GM12878 (cell line): ENCODE results near the gene TM4SF4. TPM values are rescaled to one million over a fixed set of nuclear protein-coding genes. Genes with fewer than 3 reads are reported as not detected.

Source experiments
- ATAC-seq: fragments of 200-7000 bp; cut with Tn5 transposase; 3 replicates; pipeline ENCODE4 v1.9.1; 2020; ENCODE audit warnings: mild to moderate bottlenecking, moderate library complexity
- BruUV-seq: library from RNA; stranded (reverse); fragments of 400-500 nt; replicated peaks from 2 replicates; lab custom pipeline; 2021; lab: Mats Ljungman, UMichigan
- CTCF ChIA-PET: fragments of 300-600 bp; sonication (Branson Sonifier 250); formaldehyde crosslinking; extraction: SDS; loops from one replicate; lab custom pipeline; 2021; ENCODE audit warnings: inconsistent platforms; lab: Yijun Ruan, JAX
- POLR2A ChIA-PET: fragments of 350-600 bp; formaldehyde crosslinking; extraction: SDS; loops from one replicate; lab custom pipeline; 2021; ENCODE audit warnings: inconsistent platforms; lab: Charles Lee
- RAD21 ChIA-PET: fragments of 300-600 bp; sonication (Branson Sonifier 250); formaldehyde crosslinking; loops from one replicate; lab custom pipeline; 2023; ENCODE audit warnings: antibody characterized with exemption; ENCODE audit not compliant: unreplicated experiment; lab: Charles Lee
- SMC1A ChIA-PET: fragments of 300-600 bp; sonication (Branson Sonifier 250); formaldehyde crosslinking; loops from one replicate; lab custom pipeline; 2023; ENCODE audit not compliant: unreplicated experiment, uncharacterized antibody; lab: Charles Lee
- DNase-seq: peaks from one replicate; pipeline ENCODE4 v3.0.0-alpha.2; 2011; ENCODE audit warnings: low read depth, low spot score
- FAIRE-seq: peaks from 3 replicates; lab custom pipeline; 2011; peaks lifted over from hg19 to GRCh38; lab: Jason Lieb, UNC
- H2AFZ ChIP-seq: 2 replicates; pipeline ENCODE4 v1.6.0; 2011; ENCODE audit warnings: low read depth, low read length, control low read depth; ENCODE audit not compliant: control insufficient read depth
- H3K27ac ChIP-seq: 2 replicates; pipeline ENCODE4 v1.5.1; 2011; ENCODE audit warnings: control low read depth; ENCODE audit not compliant: control insufficient read depth, insufficient read depth
- H3K27me3 ChIP-seq, 2 experiments: replicated peaks in 1 of 2; 2 replicates each; pipeline versions ENCODE4 v1.6.0 to v1.6.1; 2011; ENCODE audit warnings: low read length in 1 of 2; ENCODE audit not compliant: control insufficient read depth in 2 of 2, insufficient read depth in 2 of 2
- H3K36me3 ChIP-seq, 2 experiments: 2 replicates each; pipeline ENCODE4 v1.5.1; 2011; ENCODE audit warnings: low read length in 1 of 2; ENCODE audit not compliant: control insufficient read depth in 2 of 2, insufficient read depth in 2 of 2
- H3K4me1 ChIP-seq: 2 replicates; pipeline ENCODE4 v1.6.1; 2011; ENCODE audit warnings: mild to moderate bottlenecking, low read length, moderate library complexity, mixed read lengths; ENCODE audit not compliant: control insufficient read depth, insufficient read depth
- H3K4me2 ChIP-seq: 2 replicates; pipeline ENCODE4 v1.6.0; 2011; ENCODE audit warnings: control low read depth; ENCODE audit not compliant: control insufficient read depth, insufficient read depth
- H3K4me3 ChIP-seq: fragments of 200-600 bp; sonication (generic); 2 replicates; pipeline ENCODE4 v1.5.1; 2016
- H3K79me2 ChIP-seq: 2 replicates; pipeline ENCODE4 v1.6.0; 2011; ENCODE audit warnings: low read length; ENCODE audit not compliant: control insufficient read depth, insufficient read depth
- H3K9ac ChIP-seq: 2 replicates; pipeline ENCODE4 v1.8.0; 2011; ENCODE audit warnings: low read length, control low read depth, mixed read lengths; ENCODE audit not compliant: control insufficient read depth, insufficient read depth
- H3K9me3 ChIP-seq: replicated peaks from 3 replicates; pipeline ENCODE4 v1.5.1; 2011; ENCODE audit warnings: mild to moderate bottlenecking, low read length; ENCODE audit not compliant: control insufficient read depth, insufficient read depth
- H4K20me1 ChIP-seq: 2 replicates; pipeline ENCODE4 v1.6.0; 2011; ENCODE audit not compliant: control insufficient read depth, insufficient read depth
- BRCA1 ChIP-seq: IDR thresholded peaks from 2 replicates; pipeline ENCODE4 v1.6.1; 2011; ENCODE audit warnings: low read depth, low read length, improper control_type of control experiment
- CHD4 ChIP-seq: fragments of 200-600 bp; sonication (generic); IDR thresholded peaks from 2 replicates; pipeline ENCODE4 v1.6.1; 2016; ENCODE audit warnings: mild to moderate bottlenecking
- CREB1 ChIP-seq: IDR thresholded peaks from 2 replicates; pipeline ENCODE4 v1.6.1; 2012; ENCODE audit warnings: low read depth, mild to moderate bottlenecking, inconsistent platforms
- EGR1 ChIP-seq, 2 experiments: IDR thresholded peaks; 1 replicate in 1 of 2; 2 replicates in 1 of 2; pipeline ENCODE4 v1.6.1; 2011 to 2012; ENCODE audit warnings: low read depth in 2 of 2, low read length in 2 of 2, borderline replicate concordance in 1 of 2, mild to moderate bottlenecking in 1 of 2, moderate library complexity in 1 of 2
- HDAC2 ChIP-seq: fragments of 200-600 bp; sonication (generic); IDR thresholded peaks from 2 replicates; pipeline ENCODE4 v1.6.1; 2017
- MAX ChIP-seq: IDR thresholded peaks from 2 replicates; pipeline ENCODE4 v1.6.1; 2012; ENCODE audit warnings: low read depth, low read length, improper control_type of control experiment
- MXI1 ChIP-seq: fragments of 150-350 bp; IDR thresholded peaks from 2 replicates; pipeline ENCODE4 v1.6.1; 2011; ENCODE audit warnings: low read depth, mild to moderate bottlenecking, inconsistent platforms, low read length, improper control_type of control experiment
- PML ChIP-seq: IDR thresholded peaks from 2 replicates; pipeline ENCODE4 v1.6.1; 2012; ENCODE audit warnings: low read length, inconsistent platforms
- RAD51 ChIP-seq: fragments of 450-650 bp; IDR thresholded peaks from 2 replicates; pipeline ENCODE4 v1.6.1; 2016; ENCODE audit warnings: moderate library complexity, mild to moderate bottlenecking, inconsistent platforms
- RCOR1 ChIP-seq: conservative IDR thresholded peaks from 2 replicates; pipeline ENCODE4 v1.6.1; 2012; ENCODE audit warnings: low read depth, low read length, improper control_type of control experiment
- WGBS: methylation state at CpG from one replicate; pipeline ENCODE4 v1.1.6; 2016; ENCODE audit warnings: low lambda C conversion rate; ENCODE audit not compliant: insufficient replicate concordance, insufficient coverage; ENCODE audit errors: missing lambda C conversion rate; 5-methylcytosine and 5-hydroxymethylcytosine counted together
- in situ Hi-C: fragments of 300-500 bp; cut with MboI; formaldehyde crosslinking; loops from 9 replicates; pipeline ENCODE4 v1.14.3; 2018; ENCODE audit warnings: mixed read lengths
- intact Hi-C: fragments of 100-400 bp; cut with micrococcal nuclease; formaldehyde crosslinking; loops from one replicate; pipeline ENCODE4 v1.14.2; 2022; ENCODE audit not compliant: unreplicated experiment
- polyA plus RNA-seq, 11 experiments: library from polyadenylated mRNA; depleted of rRNA in 4 of 11; unstranded in 6 of 11; stranded (reverse) in 5 of 11; fragments of >200 nt; fragmentation: Nextera tagmentation in 4 of 11; fragmentation: Illumina TruSeq in 1 of 11; extraction: Ambion mirVana in 4 of 11; extraction: Trizol in 1 of 11; gene quantifications; 1 replicate in 1 of 11; 2 replicates in 10 of 11; pipeline versions ENCODE4 v1.2.1 to v1.2.3, GENCODE V29; 2011 to 2016; ENCODE audit warnings: inconsistent platforms in 2 of 11, missing spikeins in 2 of 11, low read depth in 1 of 11
- total RNA-seq, 4 experiments: library from RNA; depleted of rRNA in 3 of 4; stranded (reverse); fragments of >200 nt in 3 of 4; fragmentation: Illumina TruSeq in 1 of 4; extraction: Trizol in 1 of 4; gene quantifications; 2 replicates each; pipeline versions ENCODE4 v1.2.1 to v1.2.3, GENCODE V29; 2013 to 2021
- TF ChIP-seq, protein P1 (sequence below): fragments of 450-650 bp; IDR thresholded peaks from 2 replicates; pipeline ENCODE4 v1.6.1; 2014; ENCODE audit warnings: mild to moderate bottlenecking
- TF ChIP-seq, protein P2 (sequence below): IDR thresholded peaks from 2 replicates; pipeline ENCODE4 v1.6.1; 2011; ENCODE audit warnings: low read depth, low read length, improper control_type of control experiment, borderline replicate concordance
- TF ChIP-seq, protein P3 (sequence below): fragments of 450-650 bp; IDR thresholded peaks from 2 replicates; pipeline ENCODE4 v1.6.1; 2018; ENCODE audit warnings: borderline replicate concordance, mild to moderate bottlenecking; ENCODE audit not compliant: partially characterized antibody
- TF ChIP-seq, protein P4 (sequence below): fragments of 450-650 bp; IDR thresholded peaks from 2 replicates; pipeline ENCODE4 v1.6.1; 2018; ENCODE audit warnings: mild to moderate bottlenecking, low read depth, moderate library complexity; ENCODE audit not compliant: partially characterized antibody

TM4SF4 gene
- total and polyA plus RNA-seq, 10 of the 15 experiments (the other 5 are each of a cell fraction or from before 2014, with no cell fraction given) = 0.06 to 1.3 TPM; not detected in 8

- no peak for DNase-seq
- Histone ChIP-seq H3K9me3 (no peaks in the 10 kb centered on the region), H3K9ac (no peak overlapping the region), H4K20me1 (no peaks in the 10 kb centered on the region), H2AFZ (no peak overlapping the region), H3K4me1 (peaks cover 6% of the 10 kb centered on the region; the same call in 1 of the 2 replicates), H3K4me2 (no peak overlapping the region), H3K79me2 (no peaks in the 10 kb centered on the region), H3K4me3 (no peak overlapping the region), H3K27me3 (no peaks in the 10 kb centered on the region), H3K36me3 (no peaks in the 10 kb centered on the region), H3K27ac (no peak overlapping the region)
- intact Hi-C loops = no loop called here
- ChIA-PET RAD21 (interaction anchor here (1.6 to 1.7 kb wide), 2 partner anchors 31 to 57 kb away, joined by 3 to 4 read pairs; no protein-coding TSS in a partner anchor), SMC1A (interaction anchor here (0.7 to 1.7 kb wide), 7 partner anchors 9 to 72 kb away, joined by 3 to 5 read pairs (median 4); no protein-coding TSS in a partner anchor), CTCF (interaction anchor here (0.6 to 3.4 kb wide), 6 partner anchors 7 to 205 kb away, joined by 3 to 14 read pairs (median 4); no protein-coding TSS in a partner anchor), POLR2A (interaction anchor here (0.6 kb wide), 1 partner anchor 71 kb away, joined by 3 read pairs; no protein-coding TSS in a partner anchor)
- no TSS peak for BruUV-seq
- in situ Hi-C loops = no loop called here
- no peak for ATAC-seq
- WGBS = 59% methylated on average over 7 of the region's 7 CpGs
- FAIRE-seq = no peak
- TF ChIP-seq BRCA1 (no peak), EGR1 (IDR thresholded peaks at IDR 0.05; ENCODE audit: borderline replicate concordance in 1 of 2, low read depth in 2 of 2, low read length in 2 of 2) (no peak), RAD51 (no peak), CHD4 (no peak), HDAC2 (no peak), MAX (no peak), PML (no peak), RCOR1 (no peak), CREB1 (no peak), MXI1 (no peak)
- TF ChIP-seq, protein P1, sequence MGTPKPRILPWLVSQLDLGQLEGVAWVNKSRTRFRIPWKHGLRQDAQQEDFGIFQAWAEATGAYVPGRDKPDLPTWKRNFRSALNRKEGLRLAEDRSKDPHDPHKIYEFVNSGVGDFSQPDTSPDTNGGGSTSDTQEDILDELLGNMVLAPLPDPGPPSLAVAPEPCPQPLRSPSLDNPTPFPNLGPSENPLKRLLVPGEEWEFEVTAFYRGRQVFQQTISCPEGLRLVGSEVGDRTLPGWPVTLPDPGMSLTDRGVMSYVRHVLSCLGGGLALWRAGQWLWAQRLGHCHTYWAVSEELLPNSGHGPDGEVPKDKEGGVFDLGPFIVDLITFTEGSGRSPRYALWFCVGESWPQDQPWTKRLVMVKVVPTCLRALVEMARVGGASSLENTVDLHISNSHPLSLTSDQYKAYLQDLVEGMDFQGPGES = no peak
- TF ChIP-seq, protein P2, sequence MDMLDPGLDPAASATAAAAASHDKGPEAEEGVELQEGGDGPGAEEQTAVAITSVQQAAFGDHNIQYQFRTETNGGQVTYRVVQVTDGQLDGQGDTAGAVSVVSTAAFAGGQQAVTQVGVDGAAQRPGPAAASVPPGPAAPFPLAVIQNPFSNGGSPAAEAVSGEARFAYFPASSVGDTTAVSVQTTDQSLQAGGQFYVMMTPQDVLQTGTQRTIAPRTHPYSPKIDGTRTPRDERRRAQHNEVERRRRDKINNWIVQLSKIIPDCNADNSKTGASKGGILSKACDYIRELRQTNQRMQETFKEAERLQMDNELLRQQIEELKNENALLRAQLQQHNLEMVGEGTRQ = no peak
- TF ChIP-seq, protein P3, sequence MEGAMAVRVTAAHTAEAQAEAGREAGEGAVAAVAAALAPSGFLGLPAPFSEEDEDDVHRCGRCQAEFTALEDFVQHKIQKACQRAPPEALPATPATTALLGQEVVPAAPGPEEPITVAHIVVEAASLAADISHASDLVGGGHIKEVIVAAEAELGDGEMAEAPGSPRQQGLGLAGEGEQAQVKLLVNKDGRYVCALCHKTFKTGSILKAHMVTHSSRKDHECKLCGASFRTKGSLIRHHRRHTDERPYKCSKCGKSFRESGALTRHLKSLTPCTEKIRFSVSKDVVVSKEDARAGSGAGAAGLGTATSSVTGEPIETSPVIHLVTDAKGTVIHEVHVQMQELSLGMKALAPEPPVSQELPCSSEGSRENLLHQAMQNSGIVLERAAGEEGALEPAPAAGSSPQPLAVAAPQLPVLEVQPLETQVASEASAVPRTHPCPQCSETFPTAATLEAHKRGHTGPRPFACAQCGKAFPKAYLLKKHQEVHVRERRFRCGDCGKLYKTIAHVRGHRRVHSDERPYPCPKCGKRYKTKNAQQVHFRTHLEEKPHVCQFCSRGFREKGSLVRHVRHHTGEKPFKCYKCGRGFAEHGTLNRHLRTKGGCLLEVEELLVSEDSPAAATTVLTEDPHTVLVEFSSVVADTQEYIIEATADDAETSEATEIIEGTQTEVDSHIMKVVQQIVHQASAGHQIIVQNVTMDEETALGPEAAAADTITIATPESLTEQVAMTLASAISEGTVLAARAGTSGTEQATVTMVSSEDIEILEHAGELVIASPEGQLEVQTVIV = no peak
- TF ChIP-seq, protein P4, sequence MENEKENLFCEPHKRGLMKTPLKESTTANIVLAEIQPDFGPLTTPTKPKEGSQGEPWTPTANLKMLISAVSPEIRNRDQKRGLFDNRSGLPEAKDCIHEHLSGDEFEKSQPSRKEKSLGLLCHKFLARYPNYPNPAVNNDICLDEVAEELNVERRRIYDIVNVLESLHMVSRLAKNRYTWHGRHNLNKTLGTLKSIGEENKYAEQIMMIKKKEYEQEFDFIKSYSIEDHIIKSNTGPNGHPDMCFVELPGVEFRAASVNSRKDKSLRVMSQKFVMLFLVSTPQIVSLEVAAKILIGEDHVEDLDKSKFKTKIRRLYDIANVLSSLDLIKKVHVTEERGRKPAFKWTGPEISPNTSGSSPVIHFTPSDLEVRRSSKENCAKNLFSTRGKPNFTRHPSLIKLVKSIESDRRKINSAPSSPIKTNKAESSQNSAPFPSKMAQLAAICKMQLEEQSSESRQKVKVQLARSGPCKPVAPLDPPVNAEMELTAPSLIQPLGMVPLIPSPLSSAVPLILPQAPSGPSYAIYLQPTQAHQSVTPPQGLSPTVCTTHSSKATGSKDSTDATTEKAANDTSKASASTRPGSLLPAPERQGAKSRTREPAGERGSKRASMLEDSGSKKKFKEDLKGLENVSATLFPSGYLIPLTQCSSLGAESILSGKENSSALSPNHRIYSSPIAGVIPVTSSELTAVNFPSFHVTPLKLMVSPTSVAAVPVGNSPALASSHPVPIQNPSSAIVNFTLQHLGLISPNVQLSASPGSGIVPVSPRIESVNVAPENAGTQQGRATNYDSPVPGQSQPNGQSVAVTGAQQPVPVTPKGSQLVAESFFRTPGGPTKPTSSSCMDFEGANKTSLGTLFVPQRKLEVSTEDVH = no peak
Observed at GRCh38 chr3:149473357-149474249, 894 bp upstream of the TM4SF4 start.
